OCI-LY1 (cell line): Measurements from ENCODE around the gene TARS3.

Experiments
- H2AFZ ChIP-seq: fragments of 200-600 bp; sonication (generic), shearing (Covaris generic); 2 replicates; pipeline ENCODE4 v1.6.0; 2014; ENCODE audit warnings: antibody characterized with exemption, mild to moderate bottlenecking, low read length
- H3F3A ChIP-seq: fragments of 200-600 bp; sonication (generic), shearing (Covaris generic); 2 replicates; pipeline ENCODE4 v1.6.0; 2014; ENCODE audit warnings: mild to moderate bottlenecking, antibody characterized with exemption, low read length, moderate library complexity; ENCODE audit not compliant: insufficient read depth
- H3K27ac ChIP-seq: fragments of 200-600 bp; sonication (generic); 2 replicates; pipeline ENCODE4 v1.5.1; 2014; ENCODE audit warnings: low read length, mixed run types, mild to moderate bottlenecking, low read depth; ENCODE audit not compliant: poor library complexity, severe bottlenecking
- H3K27me3 ChIP-seq: fragments of 200-600 bp; sonication (generic); 2 replicates; pipeline ENCODE4 v1.6.0; 2014; ENCODE audit warnings: antibody characterized with exemption, mild to moderate bottlenecking, low read length, moderate library complexity; ENCODE audit not compliant: insufficient read depth
- H3K36me3 ChIP-seq: fragments of 200-600 bp; sonication (generic); 2 replicates; pipeline ENCODE4 v1.6.1; 2014; ENCODE audit warnings: mild to moderate bottlenecking, antibody characterized with exemption, low read length, moderate library complexity, mixed read lengths; ENCODE audit not compliant: insufficient read depth
- H3K4me1 ChIP-seq: fragments of 200-600 bp; sonication (generic); 2 replicates; pipeline ENCODE4 v1.5.1; 2014; ENCODE audit warnings: mild to moderate bottlenecking, low read length, moderate library complexity; ENCODE audit not compliant: insufficient read depth, severe bottlenecking
- H3K4me2 ChIP-seq: fragments of 200-600 bp; sonication (generic), shearing (Covaris generic); 2 replicates; pipeline ENCODE4 v1.6.1; 2014; ENCODE audit warnings: low read length
- H3K4me3 ChIP-seq: fragments of 200-600 bp; sonication (generic); 2 replicates; pipeline ENCODE4 v1.5.1; 2014; ENCODE audit warnings: low read length, low read depth, mild to moderate bottlenecking, mixed read lengths; ENCODE audit not compliant: poor library complexity, severe bottlenecking
- H3K79me2 ChIP-seq: fragments of 200-600 bp; shearing (Covaris generic); 2 replicates; pipeline ENCODE4 v1.6.1; 2016; ENCODE audit warnings: mixed run types, low read length, mixed read lengths; ENCODE audit not compliant: insufficient read depth
- H3K9ac ChIP-seq: fragments of 200-600 bp; sonication (generic), shearing (Covaris generic); 2 replicates; pipeline ENCODE4 v1.6.1; 2014; ENCODE audit warnings: mild to moderate bottlenecking, low read length, mixed read lengths
- H3K9me2 ChIP-seq: fragments of 200-600 bp; sonication (generic), shearing (Covaris generic); 2 replicates; pipeline ENCODE4 v1.6.1; 2014; ENCODE audit warnings: low read depth, mild to moderate bottlenecking, low read length, mixed read lengths
- H3K9me3 ChIP-seq: fragments of 200-600 bp; shearing (Covaris generic); 2 replicates; pipeline ENCODE4 v1.6.1; 2014; ENCODE audit warnings: low read length, mixed read lengths
- H4K20me1 ChIP-seq: fragments of 200-600 bp; sonication (generic), shearing (Covaris generic); 2 replicates; pipeline ENCODE4 v1.6.0; 2016; ENCODE audit warnings: mild to moderate bottlenecking, low read length; ENCODE audit not compliant: insufficient read depth
- CTCF ChIP-seq: fragments of 200-600 bp; sonication (generic), shearing (Covaris generic); IDR thresholded peaks from 2 replicates; pipeline ENCODE4 v1.5.1; 2017; ENCODE audit warnings: mild to moderate bottlenecking, antibody characterized with exemption, low read length, moderate library complexity, mixed read lengths
- EZH2 ChIP-seq: fragments of 200-600 bp; sonication (generic), shearing (Covaris generic); IDR thresholded peaks from 2 replicates; pipeline ENCODE4 v1.8.0; 2017; ENCODE audit warnings: borderline replicate concordance, mixed run types, mild to moderate bottlenecking, antibody characterized with exemption, low read length, moderate library complexity, mixed read lengths

TARS3 gene

GRCh38 chr15:101618076-101618475, 106.2 kb downstream of the TARS3 start:
- TF ChIP-seq EZH2, result no peak
- no peak for TF ChIP-seq CTCF

GRCh38 chr15:101617390-101617965, 106.8 kb downstream of the TARS3 start:
- H3K4me3 ChIP-seq, result no peak overlapping the region

More at GRCh38 chr15:101618076-101618475, 106.2 kb downstream of the TARS3 start:
- no peaks in the 10 kb centered on the region for H4K20me1 ChIP-seq
- no peaks in the 10 kb centered on the region for H3K9me3 ChIP-seq
- no peaks in the 10 kb centered on the region for H3F3A ChIP-seq
- H3K79me2 ChIP-seq, result no peaks in the 10 kb centered on the region
- H3K4me2 ChIP-seq, result no peak overlapping the region
- H2AFZ ChIP-seq, result no peak overlapping the region
- no peaks in the 10 kb centered on the region for H3K9me2 ChIP-seq
- no peaks in the 10 kb centered on the region for H3K36me3 ChIP-seq
- H3K4me1 ChIP-seq, result no peaks in the 10 kb centered on the region
- no peaks in the 10 kb centered on the region for H3K27me3 ChIP-seq
- H3K9ac ChIP-seq, result no peak overlapping the region
- no peak overlapping the region for H3K4me3 ChIP-seq
- no peak overlapping the region for H3K27ac ChIP-seq

GRCh38 chr15:101615986-101616848, 108.1 kb downstream of the TARS3 start:
- no peaks in the 10 kb centered on the region for H3K27me3 ChIP-seq
- H3K9me2 ChIP-seq, result no peaks in the 10 kb centered on the region
- H3K27ac ChIP-seq, result no peak overlapping the region
- no peak overlapping the region for H2AFZ ChIP-seq
- H3K36me3 ChIP-seq, result no peaks in the 10 kb centered on the region
- H3K9ac ChIP-seq, result no peak overlapping the region
- no peaks in the 10 kb centered on the region for H3K9me3 ChIP-seq
- no peak overlapping the region for H3K4me3 ChIP-seq
- H3K4me1 ChIP-seq, result no peaks in the 10 kb centered on the region
- no peak overlapping the region for H3K4me2 ChIP-seq
- H4K20me1 ChIP-seq, result no peaks in the 10 kb centered on the region
- TF ChIP-seq EZH2 (no peak), CTCF (no peak)
- H3K79me2 ChIP-seq, result no peaks in the 10 kb centered on the region
- no peaks in the 10 kb centered on the region for H3F3A ChIP-seq

More at GRCh38 chr15:101617390-101617965, 106.8 kb downstream of the TARS3 start:
- no peak overlapping the region for H3K27ac ChIP-seq
- no peak overlapping the region for H2AFZ ChIP-seq
- H3K27me3 ChIP-seq, result no peaks in the 10 kb centered on the region
- H3K9me3 ChIP-seq, result no peaks in the 10 kb centered on the region
- H4K20me1 ChIP-seq, result no peaks in the 10 kb centered on the region
- H3K9me2 ChIP-seq, result no peaks in the 10 kb centered on the region
- no peaks in the 10 kb centered on the region for H3K4me1 ChIP-seq
- no peak overlapping the region for H3K9ac ChIP-seq
- H3F3A ChIP-seq, result no peaks in the 10 kb centered on the region
- H3K79me2 ChIP-seq, result no peaks in the 10 kb centered on the region
- H3K4me2 ChIP-seq, result no peak overlapping the region
- no peak for TF ChIP-seq CTCF
- no peak for TF ChIP-seq EZH2
- H3K36me3 ChIP-seq, result no peaks in the 10 kb centered on the region
